Common myeloid progenitor, CD34-positive (primary cell): Measurements from ENCODE around the gene UBA3.

Source experiments
- CTCF ChIA-PET: fragments of 350-600 bp; sonication (Branson Sonifier 250); formaldehyde crosslinking; loops from one replicate; lab custom pipeline; 2021; ENCODE audit warnings: antibody characterized with exemption; lab: Charles Lee
- POLR2A ChIA-PET: fragments of 350-600 bp; sonication (Branson Sonifier 250); formaldehyde crosslinking; loops from one replicate; lab custom pipeline; 2021; ENCODE audit warnings: antibody characterized with exemption; lab: Charles Lee
- DNase-seq, 3 donors: peaks; one replicate each; pipeline versions ENCODE4 v3.0.0 to v3.0.0-alpha.2; 2013
- H3K27ac ChIP-seq, 2 experiments: 1 replicate in 1 of 2; 2 replicates in 1 of 2; pipeline ENCODE4 v1.7.0; 2013; ENCODE audit warnings: inconsistent platforms in 2 of 2, low read length in 2 of 2, mild to moderate bottlenecking in 2 of 2, low read depth in 1 of 2, moderate library complexity in 1 of 2; ENCODE audit not compliant: severe bottlenecking in 2 of 2, insufficient read depth in 1 of 2, poor library complexity in 1 of 2
- H3K27me3 ChIP-seq, 5 experiments: replicated peaks in 2 of 5; 1 replicate in 3 of 5; 2 replicates in 2 of 5; pipeline versions ENCODE4 v1.6.1 to v1.7.0; 2013; ENCODE audit warnings: low read length in 4 of 5, mild to moderate bottlenecking in 2 of 5, moderate library complexity in 2 of 5, inconsistent platforms in 1 of 5; ENCODE audit not compliant: insufficient read depth in 5 of 5, control insufficient read depth in 4 of 5
- H3K36me3 ChIP-seq, 4 experiments: 1 replicate in 2 of 4; 2 replicates in 2 of 4; pipeline versions ENCODE4 v1.6.1 to v1.7.0; 2013; ENCODE audit warnings: low read length in 3 of 4, control low read depth in 1 of 4, mild to moderate bottlenecking in 1 of 4; ENCODE audit not compliant: control insufficient read depth in 4 of 4, insufficient read depth in 4 of 4
- H3K4me1 ChIP-seq, 4 experiments: 1 replicate in 3 of 4; 2 replicates in 1 of 4; pipeline versions ENCODE4 v1.6.1 to v1.7.1; 2013; ENCODE audit warnings: low read length in 3 of 4, mild to moderate bottlenecking in 3 of 4, control low read depth in 1 of 4, inconsistent platforms in 1 of 4, moderate library complexity in 1 of 4; ENCODE audit not compliant: control insufficient read depth in 4 of 4, insufficient read depth in 4 of 4; ENCODE audit errors: control extremely low read depth in 1 of 4
- H3K4me3 ChIP-seq, 7 experiments: 1 replicate in 4 of 7; 2 replicates in 3 of 7; pipeline versions ENCODE4 v1.5.1 to v1.7.0; 2013; ENCODE audit warnings: mild to moderate bottlenecking in 7 of 7, low read length in 6 of 7, moderate library complexity in 6 of 7, inconsistent platforms in 2 of 7, low read depth in 2 of 7, control low read depth in 1 of 7; ENCODE audit not compliant: insufficient read depth in 4 of 7, control insufficient read depth in 1 of 7; ENCODE audit errors: extremely low read depth in 1 of 7
- H3K9me3 ChIP-seq, 5 experiments: 1 replicate in 4 of 5; 2 replicates in 1 of 5; pipeline versions ENCODE4 v1.6.1 to v1.7.1; 2013; ENCODE audit warnings: low read length in 4 of 5, mild to moderate bottlenecking in 2 of 5, inconsistent platforms in 1 of 5, low read depth in 1 of 5, moderate library complexity in 1 of 5; ENCODE audit not compliant: control insufficient read depth in 4 of 5, insufficient read depth in 2 of 5; ENCODE audit errors: control extremely low read depth in 1 of 5
- WGBS: methylation state at CpG from one replicate; pipeline ENCODE4 v1.1.5; 2013; ENCODE audit not compliant: insufficient coverage; 5-methylcytosine and 5-hydroxymethylcytosine counted together

UBA3 gene

GRCh38 chr3:69087030-69087791, 7.0 kb upstream of the UBA3 start:
- POLR2A ChIA-PET = interaction anchor here (0.6 kb wide), 2 partner anchors 8 to 26 kb away, joined by 3 read pairs; no protein-coding TSS in a partner anchor
- H3K9me3 ChIP-seq = no peaks in the 10 kb centered on the region
- H3K4me3 ChIP-seq = peak overlapping the region in 6 of 7 experiments; percentile 27 to 97 (median 89)
- CTCF ChIA-PET = interaction anchor here (1.0 to 5.2 kb wide), 3 partner anchors 12 to 33 kb away, joined by 5 to 27 read pairs (median 16); no protein-coding TSS in a partner anchor
- peaks cover 5 to 25% (median 7%) of the 10 kb centered on the region in 4 experiments for H3K36me3 ChIP-seq
- no peaks in the 10 kb centered on the region for H3K27me3 ChIP-seq
- peaks cover 73 to 90% (median 83%) of the 10 kb centered on the region in 4 experiments for H3K4me1 ChIP-seq
- 92% methylated on average over 2 of the region's 3 CpGs for WGBS
- H3K27ac ChIP-seq = peak overlapping the region; percentile 19 to 88
- DNase-seq = no peak

- Histone ChIP-seq H3K4me1 (peaks cover 70 to 88% (median 83%) of the 10 kb centered on the region in 4 experiments), H3K9me3 (no peaks in the 10 kb centered on the region), H3K4me3 (peak overlapping the region; percentile 84 to 99 (median 94)), H3K27me3 (no peaks in the 10 kb centered on the region), H3K27ac (peak overlapping the region; percentile 46 to 88), H3K36me3 (peaks cover 5 to 25% (median 7%) of the 10 kb centered on the region in 4 experiments)
- WGBS = 3% methylated on average over 6 of the region's 8 CpGs
- CTCF ChIA-PET = interaction anchor here (1.1 to 5.2 kb wide), 3 partner anchors 13 to 34 kb away, joined by 3 to 27 read pairs (median 16); no protein-coding TSS in a partner anchor
- POLR2A ChIA-PET = interaction anchor here (0.6 to 3.8 kb wide), 2 partner anchors 8 to 9 kb away, joined by 3 to 36 read pairs; no protein-coding TSS in a partner anchor
- DNase-seq = peak in 2 of 3 donors; percentile 80 to 83
These were observed 5.9 kb upstream of the UBA3 start for GRCh38 chr3:69085833-69086722.

GRCh38 chr3:69085168-69085832, 5.1 kb upstream of the UBA3 start:
- Histone ChIP-seq H3K27ac (peak overlapping the region; percentile 62 to 88), H3K4me3 (peak overlapping the region; percentile 84 to 99 (median 94)), H3K4me1 (peaks cover 63 to 88% (median 81%) of the 10 kb centered on the region in 4 experiments), H3K9me3 (no peaks in the 10 kb centered on the region), H3K36me3 (peaks cover 2 to 20% (median 6%) of the 10 kb centered on the region in 4 experiments), H3K27me3 (no peaks in the 10 kb centered on the region)
- 0% methylated on average over 19 of the region's 26 CpGs for WGBS
- peak in 1 of 3 donors; percentile 14 for DNase-seq
- POLR2A ChIA-PET = interaction anchor here (0.9 to 3.8 kb wide), 2 partner anchors 9 to 61 kb away, joined by 3 to 36 read pairs; no protein-coding TSS in a partner anchor
- CTCF ChIA-PET = interaction anchor here (1.1 to 5.2 kb wide), 9 partner anchors 8 to 78 kb away, joined by 3 to 28 read pairs (median 5); partner anchors contain the start of gene TMF1

GRCh38 chr3:69084326-69085167, 4.4 kb upstream of the UBA3 start, which contains the start of gene ARL6IP5:
Gene ARL6IP5, plus strand, starts transcription at chr3:69084937. Its CDS starts 111 bp downstream, at chr3:69085048.
- Histone ChIP-seq H3K4me3 (peak within 1 kb of the TSS; percentile 84 to 99 (median 94)), H3K4me1 (peaks cover 58 to 83% (median 73%) of the 10 kb centered on the region in 4 experiments), H3K36me3 (peaks cover 0 to 12% (median 5%) of the 10 kb centered on the region in 4 experiments), H3K27me3 (no peaks in the 10 kb centered on the region), H3K27ac (peak within 1 kb of the TSS; percentile 62 to 88), H3K9me3 (no peaks in the 10 kb centered on the region)
- WGBS = 0% methylated on average over 30 of the region's 32 CpGs
- ChIA-PET CTCF (interaction anchor here (0.7 to 5.2 kb wide), 12 partner anchors 8 to 341 kb away, joined by 3 to 28 read pairs (median 4); partner anchors contain the start of gene TMF1), POLR2A (interaction anchor here (0.9 to 3.8 kb wide), 2 partner anchors 10 to 61 kb away, joined by 3 to 36 read pairs; no protein-coding TSS in a partner anchor)
- peak; percentile 97 to 99 (median 99) for DNase-seq

- peak overlapping the region; percentile 27 to 88 for H3K27ac ChIP-seq
- POLR2A ChIA-PET = interaction anchor here (0.9 to 3.8 kb wide), 4 partner anchors 12 to 69 kb away, joined by 3 to 36 read pairs (median 4); partner anchors contain the start of gene EOGT
- DNase-seq = peak; percentile 58 to 83 (median 76)
- peak overlapping the region in 4 of 7 experiments; percentile 7 to 54 (median 38) for H3K4me3 ChIP-seq
- CTCF ChIA-PET = interaction anchor here (0.8 to 5.2 kb wide), 5 partner anchors 10 to 38 kb away, joined by 3 to 28 read pairs (median 16); no protein-coding TSS in a partner anchor
- H3K27me3 ChIP-seq = no peaks in the 10 kb centered on the region
- H3K36me3 ChIP-seq = no peaks in the 10 kb centered on the region
- H3K4me1 ChIP-seq = peaks cover 56 to 83% (median 72%) of the 10 kb centered on the region in 4 experiments
- H3K9me3 ChIP-seq = no peaks in the 10 kb centered on the region
These were observed 2.6 kb upstream of the UBA3 start for GRCh38 chr3:69082805-69083204.
